Parathyroid adenoma (tissue), 2 donors: ENCODE measurements around the gene VAT1L.

Experiments
- H2AFZ ChIP-seq: fragments of 300-600 bp; sonication (generic); one replicate; pipeline ENCODE4 v1.7.0; 2017; ENCODE audit warnings: antibody characterized with exemption, mild to moderate bottlenecking
- H3K27ac ChIP-seq: fragments of 300-600 bp; sonication (generic); one replicate; pipeline ENCODE4 v1.7.0; 2017
- H3K27me3 ChIP-seq: fragments of 300-600 bp; sonication (generic); one replicate; pipeline ENCODE4 v1.7.0; 2017; ENCODE audit warnings: low read length; ENCODE audit not compliant: control insufficient read depth, insufficient read depth
- H3K36me3 ChIP-seq: fragments of 300-600 bp; sonication (generic); one replicate; pipeline ENCODE4 v1.7.0; 2017; ENCODE audit warnings: low read length; ENCODE audit not compliant: control insufficient read depth, insufficient read depth
- H3K4me1 ChIP-seq: fragments of 300-600 bp; sonication (generic); one replicate; pipeline ENCODE4 v1.7.0; 2017; ENCODE audit warnings: control low read depth
- H3K4me2 ChIP-seq: fragments of 300-600 bp; sonication (generic); one replicate; pipeline ENCODE4 v1.7.0; 2017; ENCODE audit warnings: low read length
- H3K4me3 ChIP-seq: fragments of 300-600 bp; sonication (generic); one replicate; pipeline ENCODE4 v1.7.0; 2017; ENCODE audit warnings: low read depth, low read length
- H3K79me2 ChIP-seq: fragments of 300-600 bp; sonication (generic); one replicate; pipeline ENCODE4 v1.7.0; 2017; ENCODE audit warnings: control low read depth
- H3K9ac ChIP-seq: fragments of 300-600 bp; sonication (generic); one replicate; pipeline ENCODE4 v1.7.0; 2017; ENCODE audit warnings: mild to moderate bottlenecking
- H3K9me3 ChIP-seq: fragments of 300-600 bp; sonication (generic); one replicate; pipeline ENCODE4 v1.7.0; 2017; ENCODE audit warnings: low read length; ENCODE audit not compliant: control insufficient read depth
- CTCF ChIP-seq: fragments of 300-600 bp; sonication (generic); IDR thresholded peaks from one replicate; pipeline ENCODE4 v1.7.0; 2017; ENCODE audit warnings: antibody characterized with exemption, mild to moderate bottlenecking
- donor health status: primary hyperparathyroidism.

VAT1L gene

GRCh38 chr16:77763994-77764393 is 24.4 kb upstream of the VAT1L start:
- Histone ChIP-seq H3K4me2 (no peak overlapping the region), H3K4me1 (peaks cover 12% of the 10 kb centered on the region), H3K27me3 (no peaks in the 10 kb centered on the region), H3K79me2 (no peaks in the 10 kb centered on the region), H3K27ac (no peak overlapping the region), H3K9ac (no peak overlapping the region), H3K36me3 (no peaks in the 10 kb centered on the region), H2AFZ (no peak overlapping the region), H3K9me3 (no peaks in the 10 kb centered on the region), H3K4me3 (no peak overlapping the region)
- TF ChIP-seq CTCF, result no peak

- Histone ChIP-seq H3K36me3 (no peaks in the 10 kb centered on the region), H3K27ac (no peak overlapping the region), H2AFZ (peak overlapping the region; percentile 33), H3K9me3 (no peaks in the 10 kb centered on the region), H3K79me2 (no peaks in the 10 kb centered on the region), H3K4me3 (no peak overlapping the region), H3K4me1 (no peaks in the 10 kb centered on the region), H3K9ac (no peak overlapping the region), H3K4me2 (no peak overlapping the region), H3K27me3 (no peaks in the 10 kb centered on the region)
- TF ChIP-seq CTCF, result no peak
Measured at GRCh38 chr16:77767211-77767610, 21.2 kb upstream of the VAT1L start.

GRCh38 chr16:77767826-77768225 is 20.5 kb upstream of the VAT1L start:
- TF ChIP-seq CTCF, result no peak
- H3K4me2 ChIP-seq, result no peak overlapping the region

GRCh38 chr16:77775911-77776909 is 12.2 kb upstream of the VAT1L start:
- no peaks in the 10 kb centered on the region for H3K4me1 ChIP-seq
- no peaks in the 10 kb centered on the region for H3K9me3 ChIP-seq
- TF ChIP-seq CTCF, result no peak
- no peaks in the 10 kb centered on the region for H3K27me3 ChIP-seq
- H2AFZ ChIP-seq, result no peak overlapping the region
- no peak overlapping the region for H3K27ac ChIP-seq
- no peaks in the 10 kb centered on the region for H3K36me3 ChIP-seq
- no peaks in the 10 kb centered on the region for H3K79me2 ChIP-seq
- no peak overlapping the region for H3K4me2 ChIP-seq
- H3K4me3 ChIP-seq, result no peak overlapping the region
- no peak overlapping the region for H3K9ac ChIP-seq

More at GRCh38 chr16:77767826-77768225, 20.5 kb upstream of the VAT1L start:
- no peaks in the 10 kb centered on the region for H3K36me3 ChIP-seq
- H3K4me1 ChIP-seq, result no peaks in the 10 kb centered on the region
- H3K4me3 ChIP-seq, result no peak overlapping the region
- no peak overlapping the region for H2AFZ ChIP-seq
- no peak overlapping the region for H3K9ac ChIP-seq
- no peaks in the 10 kb centered on the region for H3K79me2 ChIP-seq
- H3K27ac ChIP-seq, result no peak overlapping the region
- no peaks in the 10 kb centered on the region for H3K9me3 ChIP-seq
- H3K27me3 ChIP-seq, result no peaks in the 10 kb centered on the region
